DMS53 treated with DMSO at 0.1 percent for 48 hours (cell line): Measurements from ENCODE around the gene MRPS6.

Experiments used
- DNase-seq: peaks from one replicate; lab custom pipeline; 2025; ENCODE audit not compliant: unreplicated experiment; lab: John Stamatoyannopoulos, UW

Gene MRPS6

DNA sequence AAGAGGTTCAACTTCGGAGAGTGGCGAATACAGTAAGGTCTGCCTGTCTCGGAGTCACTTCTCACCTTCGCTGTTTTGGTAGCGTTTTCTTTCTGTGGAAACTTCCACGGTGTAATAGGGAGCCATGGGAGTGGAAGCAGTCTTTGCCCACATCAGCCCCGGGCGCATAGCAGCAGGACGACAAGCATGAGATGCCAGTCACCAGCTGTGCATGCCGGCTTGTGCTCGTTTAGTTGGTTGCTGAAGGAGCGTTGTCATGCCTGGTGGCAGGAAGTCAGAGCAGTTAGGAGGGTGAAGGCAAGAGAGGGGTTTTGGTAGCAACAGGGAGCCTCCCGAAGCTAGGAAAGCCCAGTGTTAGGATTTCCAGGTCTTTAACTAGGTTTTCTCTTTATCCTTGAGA lies 58.8 kb downstream of the MRPS6 start:
- no peak for DNase-seq

DNA sequence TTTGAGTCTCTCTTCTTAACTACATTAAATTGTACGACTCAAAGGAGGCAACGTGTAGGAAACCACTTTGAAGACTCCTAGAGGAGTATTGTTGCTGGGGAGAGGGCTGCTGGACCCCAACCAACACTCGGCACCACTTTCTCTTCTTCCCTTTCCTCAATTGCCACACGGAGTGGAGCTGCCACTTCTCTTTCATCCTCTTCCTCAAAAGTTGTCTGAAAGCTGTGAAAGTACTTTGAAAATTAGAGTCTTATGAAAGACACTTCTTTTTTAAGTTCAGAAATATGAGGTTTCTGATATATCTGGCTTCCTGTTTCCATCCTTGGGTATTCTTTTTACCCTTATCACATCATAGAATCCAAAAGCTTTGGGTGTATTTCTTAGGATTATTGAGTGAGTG lies 59.5 kb downstream of the MRPS6 start:
- DNase-seq, result no peak

DNA sequence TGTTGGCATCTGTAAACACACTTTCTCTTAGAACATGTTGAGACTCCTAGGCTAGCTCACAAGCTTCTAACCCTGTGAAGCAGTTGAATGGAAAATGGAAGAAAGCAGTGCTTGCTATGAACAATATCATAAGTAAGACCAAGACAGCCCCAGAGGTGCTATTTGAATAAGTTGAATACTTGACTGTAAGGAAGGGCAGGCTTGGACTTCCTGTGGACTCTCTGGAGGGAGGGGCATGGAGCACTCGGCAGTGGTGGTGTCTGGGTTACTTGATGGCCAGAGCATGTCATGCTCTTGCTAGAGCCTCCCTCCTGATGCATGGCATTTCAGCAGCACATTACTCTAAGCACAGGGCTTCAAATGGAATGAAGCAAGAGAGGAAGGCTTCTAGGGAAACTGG lies 60.0 kb downstream of the MRPS6 start:
- no peak for DNase-seq

DNA sequence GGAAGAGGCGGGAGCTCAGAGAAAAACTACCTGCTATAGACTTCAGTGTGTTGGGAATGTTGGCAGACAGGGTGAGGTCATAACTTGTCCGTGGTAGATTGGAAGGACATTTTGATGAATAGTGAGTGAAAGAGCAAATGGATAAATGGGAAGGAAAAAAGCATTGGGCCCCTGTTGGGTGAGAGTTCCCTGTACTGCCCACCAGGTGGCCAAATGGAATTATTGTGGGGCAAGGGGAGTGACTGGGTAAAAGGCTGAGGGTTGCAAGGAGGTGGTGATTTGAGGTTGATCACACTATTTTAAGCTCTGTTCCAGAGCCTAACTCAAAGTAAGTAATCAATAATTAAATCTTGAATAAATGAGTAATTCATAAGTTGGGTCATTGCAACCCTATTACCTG lies 60.4 kb downstream of the MRPS6 start:
- DNase-seq, result no peak

DNA sequence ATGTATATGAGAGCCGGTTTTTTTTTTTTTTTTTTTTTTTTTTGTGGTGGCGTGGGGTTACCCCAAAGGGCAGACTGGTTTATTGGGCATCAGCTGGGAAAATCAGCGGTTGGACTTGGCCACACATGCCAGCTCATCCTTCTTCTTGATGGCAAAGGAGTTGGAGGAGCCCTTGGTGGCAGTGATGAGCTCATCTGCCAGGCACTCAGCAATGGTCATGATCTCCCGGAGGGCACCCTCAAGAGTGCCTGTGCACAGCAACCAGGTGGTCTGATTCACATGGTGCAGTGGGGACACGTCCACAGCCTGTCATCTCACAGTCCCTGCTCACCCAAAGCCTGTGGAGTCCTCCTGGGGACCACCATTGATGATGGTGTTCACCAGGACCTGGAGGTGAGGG lies 62.0 kb downstream of the MRPS6 start:
- no peak for DNase-seq

DNA sequence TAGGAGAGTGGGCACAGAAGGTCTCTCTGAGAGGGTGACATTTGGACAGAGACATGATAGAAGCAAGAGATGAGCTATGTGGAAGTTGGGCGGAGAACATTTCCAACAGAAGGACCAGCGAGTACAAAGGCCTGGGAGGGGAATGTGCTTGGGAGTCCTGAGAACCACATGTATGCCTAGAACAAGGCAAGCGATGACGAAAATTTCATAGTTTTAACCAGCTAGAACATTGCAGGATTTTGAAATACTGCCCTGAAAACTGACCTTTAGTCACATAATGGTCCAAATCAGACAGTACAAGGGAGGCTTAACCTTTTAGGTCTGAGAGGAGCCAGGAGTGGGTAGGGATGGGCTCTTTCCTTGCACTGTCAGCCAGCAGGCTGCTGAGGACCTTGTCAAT lies 68.0 kb downstream of the MRPS6 start:
- no peak for DNase-seq

DNA sequence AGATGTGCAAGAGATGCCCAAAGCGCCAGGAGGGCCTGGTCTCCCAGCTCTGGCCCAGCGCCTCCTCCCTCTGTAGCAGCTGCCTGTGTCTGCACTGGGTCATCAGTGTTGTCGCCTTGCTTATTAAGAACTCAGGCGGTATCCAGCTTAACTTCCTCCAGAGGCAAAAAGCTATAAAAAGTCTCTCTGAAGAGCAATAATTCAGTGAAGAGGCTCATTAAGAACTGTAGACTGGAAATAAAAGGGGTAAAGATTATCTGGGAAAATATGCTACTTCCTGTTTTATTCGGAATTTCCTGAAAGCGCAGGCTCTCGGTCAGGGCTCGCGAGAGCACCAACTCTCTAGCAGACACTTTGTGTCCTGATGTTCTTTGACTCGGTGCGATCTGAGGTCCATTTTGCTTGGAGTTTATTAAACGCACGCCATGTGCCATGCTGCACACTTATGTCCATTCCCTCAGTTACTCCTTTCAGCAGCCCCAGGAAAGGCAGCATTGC lies 70.4 kb downstream of the MRPS6 start:
- no peak for DNase-seq

DNA sequence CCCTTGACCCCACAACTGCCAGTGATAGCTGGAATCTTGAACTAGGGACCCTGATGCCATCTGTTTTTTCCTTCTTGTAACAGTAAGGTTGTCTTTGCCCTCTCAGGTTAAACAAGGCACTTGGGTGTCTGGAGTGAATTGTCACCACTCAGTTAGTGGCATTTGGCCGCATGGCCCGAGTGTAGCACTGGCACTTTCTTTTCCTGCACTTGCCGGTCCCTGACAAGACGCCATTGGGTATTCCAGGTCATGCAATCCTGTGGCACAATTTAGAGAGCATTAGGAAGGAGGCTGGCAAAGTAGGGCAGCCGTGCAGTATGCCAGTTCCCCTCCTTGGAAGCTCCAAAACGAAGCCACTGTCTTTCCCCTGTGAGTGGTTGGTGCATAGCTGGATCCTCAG lies 70.8 kb downstream of the MRPS6 start:
- DNase-seq, result no peak

DNA sequence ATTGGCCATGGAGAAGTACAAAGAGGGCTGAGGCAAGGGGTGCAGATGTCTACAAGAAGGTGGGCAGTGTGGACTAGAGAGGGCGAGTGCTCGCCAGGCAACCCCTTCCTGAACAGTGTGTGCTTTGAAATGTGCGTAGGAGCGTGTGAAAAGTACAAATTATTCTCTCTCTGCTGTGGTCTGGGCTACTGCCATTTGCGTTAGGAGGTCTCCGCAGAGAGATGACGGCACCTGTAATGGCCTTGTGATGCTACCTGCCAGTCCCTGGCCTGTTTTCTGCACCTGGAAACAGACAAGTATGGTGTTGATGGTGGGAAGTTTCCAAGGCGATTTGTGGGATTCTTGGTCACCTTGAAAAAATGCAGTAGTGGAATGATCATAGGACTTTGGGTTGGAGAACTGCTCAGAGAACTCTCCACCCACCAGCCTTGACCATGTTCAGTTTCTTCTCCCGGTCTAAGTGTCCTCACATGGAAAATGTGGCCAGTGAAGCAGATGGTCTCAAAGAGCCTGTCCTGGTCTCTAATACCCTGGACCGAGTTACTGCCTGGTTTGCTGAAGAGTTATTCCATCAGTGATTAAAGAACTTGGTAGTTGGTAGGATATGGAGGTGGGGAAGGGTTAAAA lies 74.5 kb downstream of the MRPS6 start:
- no peak for DNase-seq

DNA sequence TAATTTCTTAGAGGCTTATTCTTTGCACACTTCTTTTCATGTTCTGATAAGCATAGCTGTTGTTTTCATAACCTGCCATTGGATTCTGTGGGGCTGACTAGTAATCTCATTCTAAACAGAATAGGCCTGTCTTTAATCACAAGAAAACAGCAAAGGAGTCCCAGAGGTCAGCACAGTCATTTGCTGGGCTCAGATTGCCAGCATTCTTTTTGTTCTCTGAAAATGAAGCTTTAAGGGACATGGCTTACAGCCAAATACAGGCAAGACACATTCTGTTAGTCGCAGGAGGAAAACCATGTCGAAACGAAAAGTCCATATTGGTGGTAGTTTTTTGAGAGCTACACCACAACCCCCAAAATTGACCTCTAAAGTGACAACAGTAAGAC lies 75.0 kb downstream of the MRPS6 start:
- no peak for DNase-seq

DNA sequence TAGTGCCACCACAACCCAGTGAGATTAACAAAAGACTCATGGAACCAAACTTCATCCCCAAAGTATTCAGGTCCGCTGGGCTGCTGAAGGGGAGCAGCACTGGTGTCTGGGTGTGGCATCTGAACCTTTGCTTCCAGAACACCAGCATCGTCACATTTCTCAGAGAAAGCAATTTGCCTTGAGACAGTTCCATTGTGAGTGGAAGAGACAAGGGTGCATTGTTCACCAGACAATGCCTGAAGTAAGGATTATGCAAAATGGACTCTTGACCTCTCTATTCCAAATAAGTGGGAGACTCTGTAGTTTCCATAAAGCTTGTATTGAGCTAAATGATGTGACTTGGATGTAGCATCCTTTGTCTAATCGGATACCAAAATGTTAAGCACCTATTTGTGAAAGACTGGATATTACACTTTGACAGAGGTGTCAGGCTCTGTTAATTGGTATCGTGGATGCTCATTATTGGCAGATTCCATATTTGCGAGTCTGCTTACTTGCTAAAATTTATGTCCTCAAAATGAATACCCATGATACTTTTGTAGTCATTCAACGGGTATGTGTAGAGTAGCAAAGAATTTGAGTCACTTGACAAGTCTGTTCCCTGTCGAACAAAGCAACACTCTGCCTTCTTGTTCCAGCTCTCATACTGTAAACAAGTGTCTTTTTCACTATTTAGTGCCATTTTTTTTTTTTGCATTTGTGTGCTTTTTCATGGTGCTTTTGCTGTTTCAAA lies 75.6 kb downstream of the MRPS6 start:
- no peak for DNase-seq

DNA sequence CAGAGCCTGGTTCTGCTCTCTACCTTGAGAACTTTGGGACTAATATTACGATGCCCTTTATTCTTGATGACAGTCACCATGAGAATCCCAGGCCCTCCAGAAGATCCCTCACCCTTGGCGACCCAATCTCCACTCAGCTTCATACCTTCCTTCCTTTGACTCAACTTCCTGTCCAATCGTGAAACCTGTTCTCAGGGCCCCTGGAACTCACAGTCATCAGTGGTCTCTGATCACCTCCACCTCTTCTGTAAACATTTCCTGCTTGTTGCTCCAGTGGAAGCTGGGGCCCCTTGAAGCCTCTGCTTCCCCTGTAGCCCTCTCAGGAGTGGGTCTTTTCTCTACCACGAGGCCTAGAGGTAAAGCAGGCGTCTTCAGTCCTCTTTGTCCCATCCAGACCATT lies 79.1 kb downstream of the MRPS6 start:
- no peak for DNase-seq

DNA sequence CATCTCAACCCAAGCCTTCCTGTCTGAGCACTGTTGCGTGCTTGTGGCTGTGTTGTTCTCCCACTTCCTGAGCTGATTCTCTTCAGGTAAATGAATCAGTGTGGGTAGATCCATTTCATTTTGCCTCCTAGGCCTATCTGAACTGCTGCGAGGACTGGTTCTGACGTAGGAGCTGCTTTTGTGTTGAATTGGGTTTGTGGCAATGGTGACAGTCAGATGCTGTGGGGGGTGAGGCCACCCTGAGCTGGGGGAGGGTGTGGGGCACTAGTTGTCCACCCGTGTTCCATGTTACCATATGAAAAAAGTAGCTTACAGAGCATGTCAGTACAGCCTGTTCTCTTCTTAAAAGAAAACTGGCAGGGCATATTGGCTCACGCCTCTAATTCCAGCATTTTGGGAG lies 81.5 kb downstream of the MRPS6 start:
- DNase-seq, result no peak

DNA sequence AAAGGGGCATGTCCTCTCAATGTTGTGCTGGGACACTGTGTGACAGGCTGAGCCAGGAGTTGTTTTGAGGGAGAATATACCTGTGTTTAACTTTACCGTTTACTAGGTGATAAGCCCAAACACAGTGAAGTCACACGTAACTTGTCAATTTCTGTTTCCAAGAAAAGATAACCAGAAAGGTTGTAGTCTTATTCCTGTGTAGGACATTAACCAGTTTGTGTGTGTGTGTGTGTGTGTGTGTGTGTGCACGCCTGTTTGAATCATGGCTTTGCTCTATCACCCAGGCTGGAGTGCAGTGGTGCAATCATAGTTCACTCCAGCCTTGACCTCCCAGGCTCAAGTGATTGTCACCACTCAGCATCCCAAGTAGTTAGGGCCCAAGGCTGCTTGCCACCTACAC lies 83.6 kb downstream of the MRPS6 start:
- no peak for DNase-seq

DNA sequence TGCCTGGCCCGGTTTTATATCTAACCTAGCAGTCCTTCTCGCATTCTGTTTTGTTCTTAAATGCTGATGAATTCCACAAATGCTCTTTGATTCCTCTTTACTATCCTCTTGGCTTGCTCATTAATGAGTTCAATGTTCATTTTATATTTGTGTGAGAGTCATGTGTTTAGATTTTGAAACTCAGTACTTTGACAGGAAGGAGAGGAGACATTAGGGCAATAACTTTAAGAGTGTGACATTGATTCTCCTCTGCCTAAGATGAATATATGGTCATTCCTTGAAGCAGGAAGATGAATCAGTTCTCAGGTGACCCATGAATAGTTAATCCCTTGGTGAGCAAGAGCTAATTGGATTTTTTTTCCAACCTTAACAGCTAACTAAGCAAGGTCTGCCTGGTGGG lies 84.1 kb downstream of the MRPS6 start:
- DNase-seq, result no peak

DNA sequence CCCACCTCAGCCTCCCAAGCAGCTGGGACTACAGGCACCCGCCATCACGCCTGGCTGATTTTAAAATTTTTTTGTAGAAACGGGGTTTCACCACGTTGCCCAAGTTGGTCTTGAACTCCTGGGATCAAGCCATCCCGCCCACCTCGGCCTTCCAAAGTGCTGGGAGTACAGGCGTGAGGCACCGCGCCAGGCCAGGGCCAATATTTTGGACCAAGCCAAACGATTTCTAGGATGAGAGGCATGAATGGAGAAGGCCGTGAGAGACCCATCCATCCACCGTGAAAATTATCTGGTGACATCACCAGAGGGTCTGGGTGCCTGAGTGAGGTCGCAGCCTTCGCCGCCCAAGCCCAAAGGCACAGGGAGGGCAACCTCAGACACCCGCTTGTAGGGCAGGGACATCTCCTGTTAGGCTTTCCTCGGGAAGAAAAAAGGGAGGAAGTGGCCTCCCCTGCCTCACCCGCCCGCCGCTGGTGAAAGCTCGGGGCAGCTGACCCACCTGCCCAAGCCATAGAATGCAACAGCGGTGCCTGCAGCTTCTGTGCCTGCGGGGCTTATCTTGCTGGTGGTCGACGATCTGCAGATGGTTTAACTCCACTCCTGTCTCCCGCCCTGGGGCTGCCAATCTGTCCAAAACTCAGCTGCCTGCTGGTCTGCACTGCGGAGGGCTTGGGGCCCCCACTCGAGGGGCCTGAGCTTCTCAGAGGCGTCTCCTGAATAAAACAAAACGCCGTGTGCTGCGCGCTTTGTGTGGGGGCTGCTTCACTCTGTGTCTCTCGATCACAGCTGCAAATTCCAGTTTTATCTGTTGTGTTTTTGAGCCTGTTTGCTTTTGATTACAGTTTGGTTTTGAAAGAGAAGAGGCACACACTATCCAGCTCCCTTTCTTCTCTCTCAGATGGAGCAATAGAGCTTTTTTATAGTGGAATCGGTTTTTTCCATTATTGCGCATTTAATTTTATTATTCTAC lies 85.8 kb downstream of the MRPS6 start:
- DNase-seq, result no peak

DNA sequence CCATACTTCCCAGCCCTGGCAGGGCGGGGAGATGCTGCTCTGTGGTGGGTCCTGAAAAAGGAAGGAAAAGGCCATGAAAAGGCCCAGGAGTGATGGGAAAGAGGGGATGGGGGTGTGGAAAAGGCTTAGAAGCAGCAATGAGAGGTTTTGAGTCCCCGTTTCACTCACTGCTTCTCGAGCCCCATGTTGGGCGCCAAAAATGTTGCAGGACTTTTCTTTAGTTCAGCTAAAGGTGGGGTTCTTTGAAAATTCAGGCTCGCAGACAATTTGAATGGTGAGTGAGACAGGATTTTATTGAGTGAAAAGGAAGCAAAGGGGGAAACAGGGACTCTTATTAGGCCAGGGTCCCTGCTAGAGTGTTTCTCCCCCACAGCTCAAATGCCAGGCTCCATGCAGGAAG lies 93.1 kb downstream of the MRPS6 start:
- no peak for DNase-seq

DNA sequence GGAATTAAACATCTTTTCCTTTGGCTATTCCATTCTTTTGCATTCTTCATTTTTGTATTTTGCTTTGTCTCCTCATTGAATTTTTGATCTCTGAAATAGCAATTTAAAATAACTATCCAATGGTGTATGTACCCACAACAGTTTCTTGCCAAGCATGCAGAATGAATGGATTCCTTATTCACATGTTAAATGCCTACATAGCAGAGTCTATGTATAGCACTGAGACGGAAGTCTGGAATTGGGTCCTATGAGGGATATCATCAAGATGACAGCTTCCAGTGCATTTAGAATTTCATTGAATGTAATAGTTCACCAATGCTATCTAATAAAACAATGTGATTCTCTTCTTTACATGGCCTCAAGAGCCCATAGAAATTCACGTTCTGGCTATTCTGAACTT lies 97.5 kb downstream of the MRPS6 start:
- no peak for DNase-seq

DNA sequence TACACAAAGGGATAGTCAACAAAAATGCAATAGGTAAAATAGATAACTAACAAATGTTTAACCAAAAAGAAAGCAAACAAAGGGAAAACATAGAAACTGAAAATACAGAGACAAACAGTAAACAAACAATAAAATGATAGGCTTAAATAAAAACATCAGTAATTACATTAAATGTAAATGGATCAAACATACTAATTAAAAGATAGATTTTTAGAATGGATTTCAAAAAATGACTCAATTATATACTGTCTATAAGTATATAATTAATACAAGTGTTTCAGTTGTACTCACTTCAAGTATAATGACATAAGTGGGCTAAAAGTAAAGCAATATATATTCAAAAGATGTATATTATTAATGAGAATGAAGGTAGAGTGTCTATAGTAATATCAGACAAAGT lies 101.1 kb downstream of the MRPS6 start:
- no peak for DNase-seq

DNA sequence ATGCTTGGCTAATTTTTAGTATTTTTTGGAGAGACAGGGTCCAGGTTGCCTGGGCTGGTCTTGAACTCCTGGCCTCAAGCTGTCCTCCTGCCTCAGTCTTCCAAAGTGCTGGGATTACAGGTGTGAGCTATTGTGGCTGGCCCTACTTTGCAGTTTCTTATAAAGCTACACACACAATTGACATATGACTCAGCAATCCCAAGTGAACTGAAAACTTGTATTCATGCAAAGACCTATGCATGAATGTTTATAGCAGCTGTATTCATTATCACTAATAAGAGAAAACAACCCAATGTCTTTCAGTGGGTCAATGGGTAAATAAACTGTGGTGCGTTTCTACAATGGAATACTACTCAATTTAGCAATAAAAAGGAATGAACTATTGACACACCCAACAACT lies 103.1 kb downstream of the MRPS6 start:
- no peak for DNase-seq

DNA sequence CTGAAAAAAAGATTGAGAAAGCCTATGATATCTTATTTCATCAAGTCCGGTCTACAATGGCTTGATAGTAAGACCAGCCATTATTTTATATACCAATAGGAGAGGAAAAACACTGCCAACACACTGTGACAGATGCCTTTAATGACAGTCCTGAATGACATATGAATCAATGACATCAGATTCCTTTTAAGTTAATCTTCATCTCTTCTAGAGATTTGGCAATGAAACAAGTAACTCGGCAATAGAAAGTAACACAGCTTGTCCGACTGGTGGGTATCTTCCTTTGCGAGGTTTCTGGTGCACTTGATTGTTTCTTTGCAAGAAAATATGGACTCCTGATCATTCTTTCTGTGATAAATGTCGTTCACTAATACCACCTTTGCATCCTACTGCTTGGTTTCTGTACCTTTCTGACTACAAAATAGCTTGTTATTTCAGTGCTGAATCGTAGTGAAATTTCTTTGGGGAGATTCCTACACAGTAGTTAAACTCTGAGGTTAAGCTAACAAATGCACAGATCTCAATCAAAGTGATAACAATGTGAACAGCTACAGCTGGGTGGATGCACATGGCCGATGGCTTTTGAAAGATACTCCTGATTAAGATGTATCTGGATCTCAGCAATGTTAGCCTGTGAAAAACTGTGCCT lies 104.7 kb downstream of the MRPS6 start:
- DNase-seq, result no peak
